Spinal cord (tissue), 10 donors: ENCODE results near the gene BHLHE23. TPM values are rescaled to one million over a fixed set of nuclear protein-coding genes. Genes with fewer than 3 reads are reported as not detected.

ENCODE experiments used
- DNase-seq, 6 donors: peaks; one replicate each; pipeline versions ENCODE4 v3.0.0 to v3.0.0-alpha.2; 2013 to 2015; ENCODE audit warnings: low spot score in 6 of 6, low read depth in 4 of 6
- H3K27ac ChIP-seq: one replicate; pipeline ENCODE4 v1.5.1; 2013; ENCODE audit warnings: low read depth, low read length, control low read depth
- H3K27me3 ChIP-seq: one replicate; pipeline ENCODE4 v1.6.1; 2013; ENCODE audit warnings: low read length; ENCODE audit not compliant: control insufficient read depth, insufficient read depth
- H3K36me3 ChIP-seq: one replicate; pipeline ENCODE4 v1.6.1; 2013; ENCODE audit warnings: low read length; ENCODE audit not compliant: control insufficient read depth, insufficient read depth
- H3K4me1 ChIP-seq: one replicate; pipeline ENCODE4 v1.6.1; 2013; ENCODE audit warnings: low read length; ENCODE audit not compliant: control insufficient read depth, insufficient read depth
- H3K4me3 ChIP-seq: one replicate; pipeline ENCODE4 v1.5.1; 2013; ENCODE audit warnings: low read depth, low read length, control low read depth
- H3K9me3 ChIP-seq: one replicate; pipeline ENCODE4 v1.6.1; 2013; ENCODE audit warnings: low read length; ENCODE audit not compliant: control insufficient read depth, insufficient read depth
- WGBS: methylation state at CpG from one replicate; pipeline ENCODE4 v1.1.5; 2013; ENCODE audit warnings: missing lambda C conversion rate; ENCODE audit not compliant: insufficient coverage; 5-methylcytosine and 5-hydroxymethylcytosine counted together
- polyA plus RNA-seq, 2 donors: library from polyadenylated mRNA; unstranded; fragments of 120-200 nt; gene quantifications; one replicate each; pipeline ENCODE4 v1.2.1, GENCODE V29; 2013; ENCODE audit not compliant: insufficient read length in 2 of 2
- total RNA-seq, 2 donors: library from RNA; depleted of rRNA in 1 of 2; stranded (reverse); fragments of 120-200 nt in 1 of 2; fragments of >200 nt in 1 of 2; gene quantifications; one replicate each; pipeline versions ENCODE4 v1.2.3 to v1.2.4, GENCODE V29; 2013 to 2014
- donor health status: healthy.

The BHLHE23 gene
- total and polyA plus RNA-seq, 4 donors = not detected

DNA sequence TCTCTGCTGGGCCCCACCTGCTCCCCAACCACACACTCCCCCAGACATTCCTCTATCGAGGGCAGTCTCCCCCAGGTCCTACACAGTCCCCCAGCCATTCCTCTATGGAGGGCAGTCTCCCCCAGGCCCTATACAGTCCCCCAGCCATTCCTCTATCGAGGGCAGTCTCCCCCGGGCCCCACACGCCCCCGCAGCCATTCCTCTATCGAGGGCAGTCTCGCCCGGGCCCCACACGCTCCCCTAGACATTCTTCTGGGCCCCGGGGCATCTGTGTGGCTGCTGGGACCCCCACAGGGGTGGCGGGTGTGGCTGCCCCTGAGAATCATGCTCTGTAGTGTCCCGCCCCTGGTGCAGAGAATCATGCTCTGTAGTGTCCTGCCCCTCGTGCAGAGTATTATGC lies 43.6 kb upstream of the BHLHE23 start:
- Histone ChIP-seq H3K27ac (no peak overlapping the region), H3K9me3 (no peaks in the 10 kb centered on the region), H3K4me3 (no peak overlapping the region), H3K4me1 (peaks cover 19% of the 10 kb centered on the region), H3K27me3 (peaks cover 2% of the 10 kb centered on the region), H3K36me3 (no peaks in the 10 kb centered on the region)
- 90% methylated on average over 9 of the region's 13 CpGs for WGBS
- DNase-seq = no peak

- Histone ChIP-seq H3K27ac (no peak overlapping the region), H3K9me3 (no peaks in the 10 kb centered on the region), H3K36me3 (no peaks in the 10 kb centered on the region), H3K4me1 (peaks cover 18% of the 10 kb centered on the region), H3K4me3 (no peak overlapping the region), H3K27me3 (peaks cover 4% of the 10 kb centered on the region)
- WGBS = 87% methylated on average over 18 of the region's 19 CpGs
- DNase-seq = no peak
Measured at GRCh38 chr20:63049561-63050221, 42.9 kb upstream of the BHLHE23 start.

- H3K4me1 ChIP-seq = peaks cover 18% of the 10 kb centered on the region
- 85% methylated on average over 6 of the region's 6 CpGs for WGBS
- peaks cover 5% of the 10 kb centered on the region for H3K27me3 ChIP-seq
- no peak overlapping the region for H3K27ac ChIP-seq
- DNase-seq = no peak
- no peaks in the 10 kb centered on the region for H3K36me3 ChIP-seq
- no peak overlapping the region for H3K4me3 ChIP-seq
- H3K9me3 ChIP-seq = no peaks in the 10 kb centered on the region
Measured at GRCh38 chr20:63049191-63049518, 42.4 kb upstream of the BHLHE23 start.

DNA sequence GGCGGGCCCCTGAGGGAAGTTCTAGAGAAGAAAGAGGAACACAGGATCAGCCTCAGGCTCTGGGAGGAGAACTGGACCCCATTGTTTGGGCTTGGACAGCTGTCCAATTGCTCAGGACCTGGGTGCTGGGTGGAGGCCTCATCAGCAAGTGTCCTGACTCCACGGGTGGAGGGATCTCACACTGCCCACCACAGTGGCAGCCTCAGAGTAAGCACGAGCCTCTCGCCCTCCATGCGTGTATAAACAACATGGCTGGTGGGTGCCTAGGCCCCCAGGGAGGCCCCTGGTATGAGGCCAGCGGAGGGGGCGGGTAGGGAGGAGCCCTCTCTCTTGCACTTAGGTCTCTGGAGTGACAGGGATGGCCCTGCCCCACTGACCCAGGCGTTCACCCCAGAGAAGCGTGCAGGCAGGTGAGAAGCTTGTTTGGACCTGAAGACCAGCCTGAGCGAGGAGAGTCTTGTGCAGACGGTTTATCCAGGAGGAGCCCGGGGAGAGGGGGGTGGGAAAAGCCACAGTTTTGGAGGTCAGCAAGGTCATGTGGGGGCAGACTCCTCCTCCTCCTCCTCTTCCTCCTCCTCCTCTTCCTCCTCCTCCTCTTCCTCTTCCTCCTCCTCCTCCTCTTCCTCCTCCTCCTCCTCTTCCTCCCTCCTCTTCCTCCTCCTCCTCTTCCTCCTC lies 41.9 kb upstream of the BHLHE23 start:
- H3K4me3 ChIP-seq = no peak overlapping the region
- H3K27me3 ChIP-seq = peaks cover 7% of the 10 kb centered on the region
- peaks cover 18% of the 10 kb centered on the region for H3K4me1 ChIP-seq
- no peaks in the 10 kb centered on the region for H3K36me3 ChIP-seq
- DNase-seq = no peak
- 89% methylated on average over 9 of the region's 12 CpGs for WGBS
- H3K9me3 ChIP-seq = no peaks in the 10 kb centered on the region
- H3K27ac ChIP-seq = no peak overlapping the region

GRCh38 chr20:63047946-63048345 lies 41.2 kb upstream of the BHLHE23 start:
- no peaks in the 10 kb centered on the region for H3K9me3 ChIP-seq
- 95% methylated on average over 9 of the region's 10 CpGs for WGBS
- H3K4me3 ChIP-seq = no peak overlapping the region
- peaks cover 8% of the 10 kb centered on the region for H3K27me3 ChIP-seq
- H3K4me1 ChIP-seq = peaks cover 14% of the 10 kb centered on the region
- H3K27ac ChIP-seq = no peak overlapping the region
- no peak for DNase-seq
- no peaks in the 10 kb centered on the region for H3K36me3 ChIP-seq

DNA sequence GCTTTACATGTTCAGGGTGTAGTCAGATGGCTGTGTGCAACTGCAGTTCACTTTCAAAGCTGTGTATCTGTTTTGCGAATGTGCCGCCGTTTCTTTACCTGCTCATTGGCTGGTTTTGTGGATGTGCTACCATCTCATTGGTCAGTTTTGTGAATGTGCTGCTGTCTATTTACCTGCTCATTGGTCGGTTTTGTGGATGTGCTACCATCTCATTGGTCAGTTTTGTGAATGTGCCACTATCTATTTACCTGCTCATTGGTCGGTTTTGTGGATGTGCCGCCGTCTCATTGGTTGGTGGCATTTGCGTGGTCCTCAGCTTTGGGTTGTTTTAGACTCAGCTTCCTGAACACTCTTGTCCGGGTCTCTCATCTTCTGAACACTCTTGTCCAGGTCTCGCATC lies 40.5 kb upstream of the BHLHE23 start:
- no peaks in the 10 kb centered on the region for H3K36me3 ChIP-seq
- peaks cover 7% of the 10 kb centered on the region for H3K4me1 ChIP-seq
- no peak for DNase-seq
- peaks cover 8% of the 10 kb centered on the region for H3K27me3 ChIP-seq
- WGBS = 97% methylated on average over 10 of the region's 10 CpGs
- no peak overlapping the region for H3K4me3 ChIP-seq
- H3K27ac ChIP-seq = no peak overlapping the region
- no peaks in the 10 kb centered on the region for H3K9me3 ChIP-seq

- Histone ChIP-seq H3K36me3 (no peaks in the 10 kb centered on the region), H3K4me1 (peaks cover 3% of the 10 kb centered on the region), H3K4me3 (no peak overlapping the region), H3K27ac (no peak overlapping the region), H3K9me3 (no peaks in the 10 kb centered on the region), H3K27me3 (peaks cover 8% of the 10 kb centered on the region)
- DNase-seq = no peak
- WGBS = 84% methylated on average over 8 of the region's 9 CpGs
Measured at GRCh38 chr20:63046841-63047240, 40.1 kb upstream of the BHLHE23 start.

DNA sequence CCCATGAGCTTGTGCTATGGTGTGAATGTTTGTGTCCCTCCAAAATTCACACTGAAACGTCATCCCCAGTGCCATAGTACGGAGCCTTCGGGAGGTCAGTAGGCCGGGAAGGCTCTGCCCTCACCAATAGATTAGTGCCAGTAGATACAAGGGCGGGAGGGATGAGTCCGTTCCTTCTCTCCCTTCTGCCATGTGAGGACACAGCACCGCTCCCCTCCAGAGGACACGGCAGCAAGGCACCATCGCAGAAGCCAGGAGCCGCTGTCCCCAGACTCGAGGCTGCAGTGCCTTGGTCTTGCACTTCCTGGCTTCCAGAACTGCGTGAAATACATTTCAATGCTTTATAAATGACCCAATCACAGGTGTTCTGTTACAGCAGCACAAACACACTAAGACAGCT lies 39.2 kb upstream of the BHLHE23 start:
- Histone ChIP-seq H3K4me3 (no peak overlapping the region), H3K27ac (no peak overlapping the region), H3K27me3 (peaks cover 8% of the 10 kb centered on the region), H3K4me1 (no peaks in the 10 kb centered on the region), H3K36me3 (no peaks in the 10 kb centered on the region), H3K9me3 (no peaks in the 10 kb centered on the region)
- no peak for DNase-seq
- 74% methylated on average over 11 of the region's 12 CpGs for WGBS

DNA sequence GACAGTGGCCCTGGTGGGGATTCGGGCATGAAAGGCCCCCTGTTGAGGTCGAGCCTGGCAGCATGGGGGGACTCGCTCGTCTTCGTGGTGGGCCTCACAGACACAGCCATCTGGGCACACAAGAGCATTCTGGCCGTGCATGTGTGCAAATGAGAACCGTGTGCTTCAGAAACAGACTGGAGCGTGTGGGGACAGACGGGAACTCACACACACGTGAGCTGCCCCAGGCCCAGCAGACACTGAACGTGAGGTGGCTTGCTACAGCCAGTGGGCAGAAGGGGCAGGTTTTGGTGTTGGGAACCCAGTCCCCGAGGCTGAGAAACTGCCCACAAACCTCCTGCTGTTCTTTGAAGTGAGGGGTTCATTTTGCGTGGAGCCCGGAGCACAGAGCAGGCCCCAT lies 38.6 kb upstream of the BHLHE23 start:
- Histone ChIP-seq H3K27ac (no peak overlapping the region), H3K9me3 (no peaks in the 10 kb centered on the region), H3K4me3 (no peak overlapping the region), H3K27me3 (peaks cover 8% of the 10 kb centered on the region), H3K36me3 (no peaks in the 10 kb centered on the region), H3K4me1 (no peaks in the 10 kb centered on the region)
- 65% methylated on average over 11 of the region's 14 CpGs for WGBS
- no peak for DNase-seq

GRCh38 chr20:63044605-63045004 lies 37.8 kb upstream of the BHLHE23 start:
- H3K4me1 ChIP-seq = no peaks in the 10 kb centered on the region
- DNase-seq = no peak
- H3K36me3 ChIP-seq = no peaks in the 10 kb centered on the region
- peaks cover 8% of the 10 kb centered on the region for H3K27me3 ChIP-seq
- WGBS = 82% methylated on average over 16 of the region's 16 CpGs
- no peak overlapping the region for H3K4me3 ChIP-seq
- no peaks in the 10 kb centered on the region for H3K9me3 ChIP-seq
- no peak overlapping the region for H3K27ac ChIP-seq
